Gastrocnemius medialis (tissue), 4 donors: ENCODE results near the gene SLC2A4.

Experiments used
- CTCF ChIP-seq, 5 experiments: fragments of 450-650 bp in 3 of 5; fragments of 200-600 bp in 2 of 5; sonication (generic) in 2 of 5; IDR thresholded peaks in 4 of 5; conservative IDR thresholded peaks in 1 of 5; 1 replicate in 4 of 5; 2 replicates in 1 of 5; pipeline ENCODE4 v1.5.1; 2016 to 2019; ENCODE audit warnings: antibody characterized with exemption in 5 of 5, mild to moderate bottlenecking in 3 of 5, moderate library complexity in 3 of 5
- POLR2A ChIP-seq, 2 donors: fragments of 450-650 bp; IDR thresholded peaks; one replicate each; pipeline ENCODE4 v1.6.1; 2017; ENCODE audit warnings: antibody characterized with exemption in 2 of 2, mild to moderate bottlenecking in 2 of 2, moderate library complexity in 2 of 2

DNA sequence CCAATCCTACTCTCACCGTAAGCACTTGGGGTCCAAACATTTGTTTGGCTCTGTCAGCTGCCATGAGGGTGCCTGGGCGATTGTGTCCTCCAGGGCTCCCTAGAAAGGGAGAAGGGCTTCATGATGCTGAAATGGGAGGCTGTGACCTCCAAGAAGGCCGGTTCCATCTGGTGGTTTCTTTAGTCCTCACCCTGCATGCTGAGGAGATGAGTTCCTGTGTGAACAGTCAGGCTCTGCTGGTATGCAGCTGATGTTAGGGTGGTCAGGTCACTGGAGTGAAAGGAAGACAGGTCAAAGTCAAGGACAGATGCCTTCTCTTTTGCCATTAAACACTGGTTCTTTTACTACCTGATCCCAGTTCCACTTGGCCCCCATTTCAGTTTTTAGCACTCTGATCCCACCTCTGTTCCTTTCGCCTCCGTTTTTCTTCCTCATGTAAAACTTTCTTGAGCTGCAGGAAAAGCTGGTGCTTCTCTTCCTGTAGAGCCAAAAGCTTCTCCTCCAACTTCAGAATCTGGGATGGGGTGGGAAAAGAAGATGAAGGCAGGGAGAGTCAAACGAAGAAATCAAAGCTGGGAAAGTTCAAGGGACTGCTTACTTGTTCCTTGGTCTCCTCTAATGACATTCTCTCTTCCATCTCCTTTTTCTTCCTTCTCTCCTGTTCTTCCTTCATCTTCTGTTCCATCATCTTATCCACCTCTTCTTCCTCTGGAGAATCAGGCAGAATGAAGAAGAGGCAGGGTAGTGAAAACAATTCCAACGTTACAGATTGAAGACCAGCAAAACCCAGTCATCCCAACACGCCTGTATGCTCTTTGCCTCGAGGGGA is 32.6 kb downstream of the SLC2A4 start:
- TF ChIP-seq CTCF (IDR thresholded peaks at IDR 0.05 in 4 of 5, conservative IDR thresholded peaks at IDR 0.05 in 1 of 5), result no peak
- TF ChIP-seq POLR2A (IDR thresholded peaks at IDR 0.05), result no peak
